Stimulated activated CD8-positive, alpha-beta memory T cell treated with anti-CD3 and anti-CD28 coated beads, Interleukin-4, amount 100 ng/mL, for 24 hours (primary cell): ENCODE results near the gene HK3.

ENCODE experiments used
- DNase-seq: peaks from one replicate; pipeline ENCODE4 v3.0.0-alpha.2; 2020; ENCODE audit warnings: low read depth

Gene HK3

GRCh38 chr5:176899296-176899891 is at the start of gene HK3:
TSS of gene HK3 (minus strand) at chr5:176899346. CDS start at chr5:176896159, 3,187 bp downstream.
- no peak for DNase-seq

DNA sequence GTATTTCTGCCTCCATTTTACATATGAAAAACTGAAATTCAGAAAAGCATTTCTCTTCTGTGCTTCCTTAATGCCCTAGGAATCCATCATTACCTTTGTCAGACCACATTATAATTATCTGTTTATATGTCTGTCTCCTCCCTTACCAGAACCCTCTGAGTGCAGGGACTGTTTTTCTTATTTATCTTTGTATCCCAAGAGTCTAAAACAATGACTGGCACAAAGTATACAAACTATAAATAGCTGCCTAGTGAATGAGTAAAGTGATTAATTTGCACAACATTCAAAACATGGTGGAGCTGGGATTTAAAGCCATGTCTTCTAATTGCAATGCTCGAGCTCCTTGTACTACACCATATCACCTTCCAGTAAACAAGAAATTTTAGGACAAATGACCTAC is 49.3 kb upstream of the HK3 start:
- DNase-seq: no peak

DNA sequence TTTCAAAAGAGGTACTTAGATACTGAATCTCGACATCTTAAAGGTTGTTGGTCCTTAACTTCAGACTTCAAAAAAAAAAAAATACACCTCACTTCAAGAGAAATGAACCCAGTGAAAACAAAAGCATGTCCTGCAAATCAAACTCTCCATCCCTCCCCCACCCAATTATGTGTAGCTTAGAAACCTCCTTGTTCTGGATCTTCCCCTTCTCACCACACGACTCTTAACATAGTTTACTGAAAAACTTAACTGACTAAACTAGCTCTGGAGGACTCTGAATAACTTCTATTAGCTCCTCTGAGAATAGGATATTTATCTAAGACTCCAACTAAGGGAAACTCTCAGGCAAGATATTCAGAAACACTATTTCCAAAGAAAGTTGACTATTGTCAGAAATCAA is 48.7 kb upstream of the HK3 start:
- no peak for DNase-seq

- no peak for DNase-seq
Observed at GRCh38 chr5:176944268-176944667, 45.1 kb upstream of the HK3 start.

DNA sequence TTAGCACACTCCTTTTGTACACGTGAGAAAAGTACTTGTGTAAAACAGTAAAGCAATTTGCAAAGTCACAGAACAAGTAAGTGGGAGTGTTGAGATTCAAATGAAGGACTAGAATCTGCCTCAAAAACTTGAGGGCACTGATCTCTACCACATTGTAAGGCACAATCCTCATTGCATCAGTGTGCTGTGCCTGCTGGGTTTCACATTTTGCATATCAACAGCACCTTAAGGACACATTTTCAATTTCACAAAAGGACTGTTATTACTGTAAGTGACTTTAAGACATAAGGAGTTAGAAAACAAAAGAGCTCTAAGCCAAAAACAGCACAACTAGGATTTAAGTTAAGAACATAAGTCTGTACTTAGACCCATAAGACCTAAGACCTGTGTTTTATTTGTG is 44.7 kb upstream of the HK3 start:
- no peak for DNase-seq

GRCh38 chr5:176941951-176942350 is 42.8 kb upstream of the HK3 start:
- DNase-seq: no peak

GRCh38 chr5:176938472-176938871 is 39.3 kb upstream of the HK3 start:
- no peak for DNase-seq

DNA sequence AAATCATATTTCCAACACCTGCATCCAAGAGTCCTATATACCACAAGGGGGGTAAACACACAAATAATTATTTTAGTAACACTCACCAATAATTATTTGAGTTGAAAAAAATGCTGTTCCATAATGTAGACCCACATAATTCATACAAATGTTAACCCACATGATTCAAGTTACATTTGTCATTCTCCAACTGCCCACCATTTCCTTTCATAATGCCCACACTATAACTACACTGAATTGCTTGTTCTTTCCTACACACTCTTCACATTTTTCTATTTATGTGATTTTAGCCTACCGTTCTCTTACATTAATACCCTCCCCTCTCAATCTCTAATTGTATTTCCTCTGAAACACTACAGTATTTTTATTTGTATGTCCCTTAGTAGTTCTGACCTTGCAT is 35.9 kb upstream of the HK3 start:
- DNase-seq: no peak

- no peak for DNase-seq
Observed at GRCh38 chr5:176934309-176934930, 35.3 kb upstream of the HK3 start.

GRCh38 chr5:176929654-176930053 is 30.5 kb upstream of the HK3 start:
- no peak for DNase-seq

DNA sequence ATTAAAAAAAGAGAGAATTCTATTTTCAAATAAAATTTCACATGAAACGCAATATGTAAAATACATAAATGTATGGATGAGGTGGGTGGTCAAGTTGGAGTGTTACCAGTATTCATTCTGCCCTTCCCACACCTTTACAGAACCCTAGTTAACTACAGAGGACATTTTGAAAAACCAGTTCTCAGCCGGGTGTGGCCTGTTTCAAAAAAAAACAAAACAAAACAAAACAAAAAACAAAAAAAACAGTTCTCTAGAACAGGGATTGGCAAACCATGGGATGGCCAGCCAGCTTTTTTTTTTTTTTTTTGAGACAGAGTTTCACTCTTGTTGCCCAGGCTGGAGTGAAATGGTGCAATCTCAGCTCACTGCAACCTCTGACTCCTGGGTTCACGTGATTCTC is 28.4 kb upstream of the HK3 start:
- no peak for DNase-seq

DNA sequence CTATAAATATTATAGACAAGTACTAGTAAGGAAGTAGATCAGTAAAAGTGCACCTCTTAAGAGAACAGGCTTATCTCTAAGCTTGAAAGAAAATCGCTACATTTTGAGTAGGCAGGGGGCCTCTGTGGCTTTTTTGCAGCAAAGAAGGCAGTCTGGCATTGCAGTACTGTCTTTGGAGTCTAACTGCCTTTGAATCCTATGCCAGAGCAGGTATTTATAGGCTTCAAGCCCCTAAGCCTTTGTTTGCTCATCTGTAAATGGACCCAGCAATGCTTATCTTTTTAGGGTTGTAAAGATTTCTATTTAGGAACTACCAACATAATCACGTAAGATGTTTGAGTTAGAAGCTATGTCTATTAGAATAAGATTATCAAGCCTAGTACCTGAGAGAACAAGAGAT is 23.7 kb upstream of the HK3 start:
- DNase-seq: no peak

DNA sequence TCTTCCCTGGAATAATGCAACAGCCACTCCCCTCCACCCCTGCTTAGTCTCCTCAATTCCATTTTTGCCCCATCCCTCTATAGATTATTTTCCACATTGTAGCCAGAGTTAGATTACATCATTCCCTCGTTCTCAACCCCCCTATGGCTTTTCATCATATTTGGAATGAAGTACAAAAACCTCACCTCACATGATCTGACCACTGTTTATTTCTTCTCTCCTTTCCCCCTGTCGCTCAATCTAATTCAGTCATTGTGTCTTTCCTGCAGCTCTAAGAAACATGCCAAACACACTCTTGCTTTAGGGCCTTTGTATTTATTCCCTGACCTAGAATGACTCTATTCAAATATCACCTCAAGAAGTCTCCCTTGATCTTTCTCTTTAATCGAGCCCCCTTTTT is 22.6 kb upstream of the HK3 start:
- no peak for DNase-seq

DNA sequence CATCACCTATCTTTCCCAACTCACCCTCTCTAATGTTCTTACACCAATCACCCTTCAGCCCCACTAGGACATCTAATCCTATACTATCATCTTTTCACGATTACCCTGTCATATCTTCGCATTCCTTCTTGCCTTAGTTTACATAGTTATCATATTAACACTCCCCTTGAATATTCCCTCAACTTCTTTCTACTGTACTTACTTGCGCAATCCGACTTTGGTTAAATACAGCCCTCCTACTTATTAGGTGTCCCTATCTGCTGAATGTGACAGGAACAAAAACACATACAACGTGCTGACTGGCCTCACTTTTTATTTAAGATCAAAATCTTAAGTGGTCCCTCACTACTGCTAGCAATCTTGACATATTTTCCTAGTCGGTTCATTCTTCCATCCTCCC is 19.5 kb upstream of the HK3 start:
- DNase-seq: no peak

DNA sequence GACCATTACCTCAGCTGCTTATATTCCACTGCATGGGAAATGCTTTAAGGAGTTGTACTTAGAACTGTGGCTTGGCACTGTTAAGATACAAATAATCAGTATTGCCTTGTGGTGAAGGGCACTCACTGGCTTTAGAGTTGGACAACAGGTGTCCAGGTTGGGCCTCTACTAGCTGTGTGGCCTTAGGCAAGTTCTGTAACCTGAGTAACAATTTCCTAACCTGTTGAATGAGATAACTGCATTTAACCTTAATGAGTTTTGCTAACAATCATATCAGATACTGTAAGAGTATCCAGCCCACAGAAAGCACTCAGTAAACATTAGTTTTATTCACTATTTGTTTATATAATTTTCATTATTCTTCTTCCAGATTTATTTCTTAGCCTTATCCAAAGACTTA is 17.2 kb upstream of the HK3 start:
- no peak for DNase-seq

DNA sequence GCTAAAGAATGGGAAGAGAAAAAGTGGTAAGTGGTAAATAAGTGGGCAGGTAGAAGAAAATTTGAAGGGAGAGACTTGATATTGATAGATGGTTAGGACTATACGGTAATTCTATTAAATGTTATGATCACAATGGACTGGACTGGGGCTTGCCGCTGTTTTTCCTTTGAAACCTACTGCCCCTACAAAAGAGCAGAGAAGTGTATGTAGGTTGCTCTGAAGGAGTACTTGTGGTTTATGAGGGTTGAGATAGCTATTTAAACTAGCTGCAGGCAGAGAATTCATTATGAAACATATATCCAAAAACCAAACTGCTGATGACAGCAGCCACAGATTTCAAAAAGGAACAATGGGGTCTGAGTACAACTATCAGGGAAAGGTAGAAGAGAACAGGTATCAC is 16.8 kb upstream of the HK3 start:
- no peak for DNase-seq

GRCh38 chr5:176912115-176912514 is 13.0 kb upstream of the HK3 start:
- no peak for DNase-seq

DNA sequence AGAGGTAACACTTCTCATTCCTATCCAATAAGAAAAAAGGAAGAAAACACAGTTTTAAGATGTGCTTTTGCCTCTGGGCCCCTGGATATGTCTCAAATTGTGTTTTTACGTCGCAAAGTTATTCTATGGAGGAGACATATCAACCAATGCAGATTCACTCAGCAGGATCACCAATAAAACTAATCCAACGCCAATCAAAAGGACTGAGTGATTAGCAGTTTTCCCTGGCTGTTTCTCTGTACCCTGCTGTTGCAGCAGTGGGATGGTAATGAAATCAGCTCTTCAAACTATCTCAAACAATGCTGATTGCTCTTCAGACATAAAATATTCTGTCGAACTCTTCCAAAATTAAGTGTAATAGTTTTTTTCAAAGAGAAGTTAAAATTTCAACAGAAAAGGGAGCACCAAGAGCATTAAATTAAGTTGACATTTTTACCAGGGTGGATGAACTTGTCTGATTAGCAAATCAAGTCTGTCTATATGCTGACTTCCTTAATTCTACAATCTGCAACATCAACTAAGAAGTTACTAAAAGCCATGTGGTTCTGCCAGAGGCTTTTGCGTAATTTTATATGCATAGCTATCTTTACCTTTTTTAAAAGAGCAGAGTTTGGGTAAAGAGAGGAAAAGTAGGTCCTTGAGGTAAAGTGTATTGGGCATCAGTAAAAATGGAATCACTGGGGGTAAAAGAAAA is 9.7 kb upstream of the HK3 start:
- DNase-seq: no peak

- DNase-seq: no peak
Observed at GRCh38 chr5:176906796-176907195, 7.7 kb upstream of the HK3 start.

DNA sequence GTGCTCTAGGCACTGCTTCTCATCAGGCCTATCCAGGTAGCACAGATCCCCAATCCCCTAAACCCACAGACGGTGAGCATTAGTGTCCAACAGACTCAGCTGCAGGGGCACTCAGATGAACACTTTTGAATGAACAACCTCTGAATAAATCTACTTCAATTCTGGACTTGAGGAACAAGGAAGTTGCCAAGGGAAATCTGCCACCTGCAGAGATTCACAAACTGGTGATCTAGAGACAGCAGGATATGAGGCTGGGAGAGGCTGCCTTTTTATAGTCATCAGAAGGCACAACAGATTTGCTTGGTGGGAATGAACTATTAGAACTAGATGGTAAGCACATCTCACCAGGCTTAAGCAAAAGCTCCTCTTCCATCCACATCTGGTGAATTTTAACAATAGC is 7.0 kb upstream of the HK3 start:
- no peak for DNase-seq

DNA sequence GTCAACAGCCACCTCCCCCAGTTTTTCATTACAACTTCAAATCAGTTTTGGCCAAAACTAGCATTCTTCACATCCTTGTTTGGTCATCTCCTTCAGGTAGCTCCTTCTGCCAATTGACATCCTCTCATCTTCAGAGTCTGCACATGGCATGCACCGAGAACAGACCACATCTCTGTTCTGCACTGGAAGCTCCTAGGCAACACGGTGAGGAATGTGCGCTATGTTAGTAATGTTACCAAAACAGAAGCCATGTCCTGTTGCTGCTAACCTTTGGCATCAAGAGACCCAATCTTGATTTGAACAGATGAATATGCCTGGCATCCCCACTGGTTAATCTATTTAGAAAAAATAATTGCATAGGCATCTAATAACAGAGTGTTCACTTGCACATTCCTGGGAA is 5.1 kb upstream of the HK3 start:
- DNase-seq: no peak

DNA sequence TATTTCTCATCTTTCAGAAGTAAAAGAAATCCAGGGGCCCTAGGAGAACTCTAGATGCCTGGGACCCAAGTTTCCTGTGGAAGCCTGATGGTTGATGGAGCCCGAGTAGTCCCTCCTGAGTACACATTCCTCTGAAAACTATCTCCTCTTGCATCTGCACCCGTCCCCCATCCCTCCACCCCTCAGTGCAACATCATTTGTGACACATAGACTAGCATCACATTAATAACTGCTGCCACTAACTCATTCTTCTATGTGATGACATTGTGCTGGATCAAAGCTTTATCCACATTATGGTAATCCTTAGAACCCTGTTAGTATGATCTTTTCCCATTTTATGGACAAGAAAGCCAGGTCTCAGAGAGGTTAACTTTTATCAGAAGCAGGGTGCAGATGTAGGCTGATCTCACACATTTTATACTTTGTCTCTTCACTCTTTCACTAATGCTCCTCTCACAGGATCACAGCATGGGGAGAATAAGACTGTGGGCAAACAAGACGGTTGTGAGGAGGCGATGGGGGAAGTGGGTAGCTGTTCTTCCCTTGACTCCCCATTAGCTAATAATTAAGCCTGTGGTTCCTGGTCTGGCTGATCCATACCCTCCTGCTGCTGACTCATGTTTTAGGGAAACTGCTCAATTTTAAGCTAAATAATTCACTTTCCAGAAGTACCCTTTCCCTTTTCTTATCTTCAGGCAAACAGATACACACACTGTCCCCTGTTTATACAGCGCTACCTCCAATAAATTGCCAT is 3.9 kb upstream of the HK3 start:
- DNase-seq: no peak
